A549 treated with GW870086 at 1 μM for 4 hours (cell line): Measurements from ENCODE around the gene VPS54. TPM values are rescaled to one million over a fixed set of nuclear protein-coding genes. Genes with fewer than 3 reads are reported as not detected.

Source experiments
- total RNA-seq: library from RNA; stranded (reverse); fragments of 200-300 nt; extraction: Qiagen RNA extraction; gene quantifications from 5 replicates; pipeline ENCODE4 v1.2.3, GENCODE V29; 2022; ENCODE audit warnings: low read depth

VPS54 gene
- total RNA-seq: 11.4 to 16.2 TPM (median 15.4 TPM) in 5 replicates

GRCh38 chr2:64019083-64019974, at the start of gene VPS54:
Gene VPS54, minus strand, starts transcription at chr2:64019428. Its CDS starts 35,429 bp downstream, at chr2:63983999.

Other genes starting within 250 kb of the VPS54 start
- gene UGP2, start 177.5 kb downstream of the VPS54 start, total RNA-seq: 85.4 to 102 TPM (median 99.5 TPM) in 5 replicates
- 0.77 to 1.7 TPM (median 1.3 TPM) in 5 replicates for gene PELI1, start 125.0 kb upstream of the VPS54 start, total RNA-seq